NCI-H524 treated with DMSO at 0.1 percent for 48 hours (cell line): ENCODE results near the gene AGPAT4.

Experiments used
- DNase-seq: peaks from one replicate; lab custom pipeline; 2025; lab: John Stamatoyannopoulos, UW

Gene AGPAT4

DNA sequence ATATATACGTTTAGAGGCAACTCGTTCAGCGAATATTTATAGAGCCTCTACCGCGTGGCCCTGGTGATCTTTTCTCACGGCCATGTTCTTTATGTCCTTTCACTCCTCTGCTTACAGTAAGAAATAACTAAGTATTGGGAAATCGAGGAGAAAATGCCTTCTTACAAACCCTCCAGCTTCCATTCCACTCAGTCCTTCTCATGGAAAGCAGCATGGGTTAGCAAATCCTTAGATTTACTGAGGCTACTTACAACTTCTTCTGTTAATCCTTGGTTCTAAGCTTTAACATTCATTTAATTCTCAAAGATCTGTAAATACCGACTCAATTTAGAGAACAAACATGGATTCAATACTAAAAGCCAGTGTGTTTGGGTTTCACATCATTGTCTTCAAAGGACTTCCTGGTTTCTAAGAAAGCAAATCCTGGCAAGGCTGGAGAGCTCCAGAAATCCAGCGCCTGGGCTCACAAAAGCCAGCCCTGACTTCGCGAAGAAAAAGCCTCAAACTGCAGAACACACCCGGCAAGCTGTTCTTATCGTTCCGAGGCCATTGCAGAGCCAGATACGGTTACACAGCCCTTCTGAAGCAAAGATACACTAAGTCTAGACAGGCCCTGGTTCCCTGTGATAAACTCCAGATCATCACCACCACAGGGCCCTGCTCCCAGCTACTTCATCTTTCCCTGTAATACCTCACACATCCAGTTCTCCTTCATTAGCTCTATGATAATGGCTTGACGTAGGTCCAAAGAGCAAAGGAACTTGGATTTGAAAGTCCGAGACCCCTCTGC is 19.2 kb downstream of the AGPAT4 start:
- no peak for DNase-seq

DNA sequence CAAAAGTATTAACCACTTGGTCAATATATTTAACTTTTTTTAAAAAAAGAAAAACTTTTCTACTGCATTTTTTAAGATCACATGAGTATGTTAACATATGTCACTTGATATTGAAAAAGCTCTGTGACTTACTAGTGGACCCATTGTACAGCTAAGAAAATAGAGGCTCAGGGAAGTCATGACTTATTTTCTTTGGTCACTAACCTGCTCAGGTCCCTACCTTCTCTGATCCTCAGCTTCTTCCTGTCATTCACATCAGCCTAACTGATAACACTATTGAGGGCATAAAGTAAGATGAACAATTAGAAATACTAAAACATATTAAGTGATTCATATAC is 19.8 kb downstream of the AGPAT4 start:
- no peak for DNase-seq

DNA sequence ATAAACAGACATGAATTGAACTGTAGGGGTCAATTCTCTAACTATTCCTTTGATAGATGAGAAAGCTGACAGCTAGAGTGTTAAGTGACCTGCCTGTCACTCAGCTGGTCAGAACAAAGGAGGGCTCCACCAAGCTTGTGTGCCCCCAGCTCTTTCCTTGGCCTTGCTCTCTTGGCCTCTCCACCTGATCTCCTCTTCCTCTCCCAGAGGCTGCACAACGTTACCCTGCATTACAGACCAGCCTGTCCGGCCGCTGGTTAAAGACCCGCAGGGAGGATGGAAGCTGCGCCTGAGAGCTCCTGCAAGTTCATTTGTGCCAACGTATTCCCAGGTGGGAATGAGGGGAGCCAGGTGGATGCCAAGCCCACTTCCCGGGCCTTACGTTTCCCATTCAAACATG is 22.5 kb downstream of the AGPAT4 start:
- DNase-seq: no peak

DNA sequence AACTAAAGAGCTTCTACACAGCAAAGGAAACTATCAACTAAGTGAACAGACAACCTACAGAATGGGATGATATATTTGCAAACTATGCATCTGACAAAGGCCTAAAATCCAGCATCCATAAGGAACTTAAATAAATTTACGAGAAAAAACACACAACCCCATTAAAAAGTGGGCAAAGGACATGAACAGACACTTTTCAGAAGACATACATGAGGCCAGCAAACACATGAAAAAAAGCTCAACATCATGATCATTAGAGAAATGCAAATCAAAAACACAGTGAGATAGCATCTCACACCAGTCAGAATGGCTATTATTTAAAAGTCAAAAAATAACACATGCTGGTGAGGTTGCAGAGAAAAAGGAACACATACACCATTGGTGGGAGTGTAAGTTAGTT is 24.5 kb downstream of the AGPAT4 start:
- DNase-seq: no peak

DNA sequence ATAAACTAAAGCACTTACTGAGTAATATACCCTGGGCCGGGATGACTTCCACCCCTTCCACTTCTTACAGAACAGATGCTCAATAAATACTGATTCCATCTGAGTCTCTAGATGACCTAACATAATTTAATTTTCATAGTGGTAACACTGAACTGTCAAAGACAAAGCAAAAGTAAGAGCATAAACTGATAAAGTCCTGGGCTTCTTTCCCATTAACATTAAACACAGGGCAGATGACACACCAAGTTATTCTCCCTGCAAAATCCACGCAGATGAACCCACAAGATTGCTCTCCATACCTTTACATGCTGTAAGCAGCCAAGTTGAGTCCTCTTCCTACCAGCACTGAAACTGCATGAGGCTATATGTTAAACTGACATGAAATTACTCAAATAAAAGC is 27.1 kb downstream of the AGPAT4 start:
- no peak for DNase-seq

DNA sequence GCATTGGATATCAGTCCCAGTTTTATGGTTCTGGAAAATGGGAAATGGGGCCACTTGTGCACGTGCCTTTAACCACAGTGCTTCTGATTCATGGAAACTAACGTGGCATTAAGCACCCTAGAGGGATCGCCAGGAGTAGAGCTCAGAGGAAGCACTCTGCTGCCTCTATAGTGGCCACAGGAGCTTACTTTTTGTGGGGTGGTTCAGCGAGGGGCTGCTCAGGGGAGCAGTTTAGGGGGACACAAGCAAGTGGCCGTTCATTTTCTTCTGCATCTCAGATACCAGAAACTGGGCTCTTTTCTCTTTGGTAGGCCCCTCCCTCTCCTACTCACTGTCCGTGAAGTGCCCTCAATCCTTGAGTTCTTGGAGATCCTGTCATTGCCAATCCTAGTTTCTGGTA is 28.5 kb downstream of the AGPAT4 start:
- DNase-seq: no peak

DNA sequence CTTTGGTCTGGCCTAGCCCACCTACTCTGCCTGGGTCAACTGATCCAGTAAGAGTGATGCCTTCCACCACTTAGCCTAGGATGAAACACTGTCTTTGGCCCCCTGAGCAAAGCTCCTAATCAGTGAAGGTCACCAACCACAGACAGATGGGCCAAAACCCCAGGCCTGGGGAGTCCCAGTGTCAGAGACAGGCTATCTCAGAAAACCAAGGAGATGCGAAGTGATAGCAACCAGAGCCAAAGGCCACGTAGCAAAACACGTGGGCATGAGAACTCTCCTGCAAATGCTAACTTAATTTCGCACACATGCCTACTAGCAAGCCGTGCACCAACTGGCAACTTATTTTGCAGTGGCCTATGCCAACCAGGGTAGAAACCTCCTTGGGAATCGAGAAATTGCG is 29.1 kb downstream of the AGPAT4 start:
- DNase-seq: no peak

DNA sequence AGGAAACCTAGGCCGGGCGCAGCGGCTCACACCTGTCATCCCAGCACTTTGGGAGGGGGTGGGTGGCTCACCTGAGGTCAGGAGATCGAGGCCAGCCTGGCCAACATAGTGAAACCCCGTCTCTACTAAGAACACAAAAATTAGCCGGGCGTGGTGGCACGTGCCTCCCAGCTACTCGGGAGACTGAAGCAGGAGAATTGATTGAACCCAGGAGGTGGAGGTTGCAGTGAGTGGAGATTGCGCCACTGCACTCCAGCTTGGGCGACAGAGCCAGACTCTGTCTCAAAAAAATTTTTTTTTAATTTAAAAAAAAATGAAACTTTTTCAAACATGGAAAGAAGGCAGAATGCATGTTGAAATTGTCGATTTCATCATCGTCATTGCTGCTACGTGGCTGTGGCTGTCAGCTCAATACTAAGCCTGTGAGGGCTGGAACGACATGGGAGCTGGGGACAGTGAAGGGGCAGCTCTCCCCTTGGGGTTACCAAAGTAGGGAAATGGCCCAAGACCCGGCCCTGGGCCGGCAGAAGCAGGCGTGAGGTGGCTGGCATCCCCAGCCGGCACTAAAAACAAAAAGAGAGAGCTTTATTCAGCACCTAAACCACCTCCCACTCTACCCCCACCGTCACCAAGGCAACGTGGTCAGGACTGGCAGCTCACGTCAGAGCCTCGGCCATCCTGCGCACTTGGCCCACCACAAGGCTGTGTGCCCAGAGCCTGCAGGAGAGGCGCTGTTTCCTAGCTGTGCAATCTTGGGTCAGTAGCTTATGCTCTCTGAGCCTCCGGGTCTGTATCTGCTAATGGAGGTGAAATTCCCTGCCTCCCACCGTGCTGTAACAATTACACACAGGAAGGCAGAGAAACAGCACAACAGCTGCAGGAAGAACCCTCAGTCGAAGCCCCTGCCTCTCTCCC is 30.8 kb downstream of the AGPAT4 start:
- DNase-seq: no peak

DNA sequence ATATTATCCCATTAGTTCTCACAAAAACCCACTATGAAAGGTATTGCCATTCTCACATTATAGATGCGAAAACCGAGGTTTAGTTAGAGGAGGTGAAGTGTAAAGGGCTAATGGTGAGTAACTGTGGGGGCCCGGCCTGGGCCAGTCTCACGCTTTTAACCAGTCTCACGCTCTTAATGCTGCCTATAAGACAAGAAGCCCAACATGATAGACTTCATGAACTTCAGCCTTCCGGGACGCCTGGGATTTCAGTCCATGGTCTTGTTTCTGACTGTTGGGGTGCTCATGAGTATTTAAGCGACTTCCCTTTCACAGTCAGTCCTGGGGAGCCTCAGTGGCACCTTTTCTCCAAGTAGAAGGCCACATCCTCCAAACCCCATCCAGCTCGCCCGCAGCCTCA is 31.7 kb downstream of the AGPAT4 start:
- DNase-seq: no peak

DNA sequence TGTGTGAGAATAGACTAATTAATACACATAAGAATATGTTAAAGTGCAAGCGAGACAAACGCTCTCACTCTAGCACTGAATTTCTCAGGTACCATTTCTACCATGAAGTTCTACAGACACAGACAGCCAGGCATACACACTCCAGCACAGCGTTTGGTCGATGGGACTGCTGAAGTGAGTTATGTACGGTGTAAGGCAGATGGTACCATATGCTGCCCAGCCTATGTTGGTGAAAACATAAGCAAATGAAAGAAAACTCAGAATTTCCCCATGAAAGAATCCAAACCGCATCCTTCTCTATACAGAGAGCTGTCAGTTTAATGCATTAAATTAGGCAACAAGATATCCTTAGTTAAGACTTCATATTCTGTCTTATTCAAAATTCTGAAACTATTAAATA is 34.9 kb downstream of the AGPAT4 start:
- DNase-seq: no peak

DNA sequence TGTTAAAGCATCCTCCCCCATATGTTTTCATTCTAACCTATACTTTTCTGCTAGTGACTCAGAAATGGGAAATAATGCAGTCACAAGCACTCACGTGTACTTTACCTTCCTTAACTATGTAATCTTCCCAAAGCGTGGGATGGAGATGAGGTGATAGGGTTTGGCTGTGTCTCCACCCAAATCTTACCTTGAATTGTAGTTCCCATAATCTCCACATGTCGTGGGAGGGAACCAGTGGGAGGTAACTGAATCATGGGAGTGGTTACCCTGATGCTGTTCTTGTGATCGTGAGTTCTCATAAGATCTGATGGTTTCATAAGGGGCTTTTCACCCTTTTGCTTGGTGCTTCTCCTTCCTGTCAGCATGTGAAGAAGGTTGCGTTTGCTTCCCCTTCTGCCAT is 35.4 kb downstream of the AGPAT4 start:
- DNase-seq: no peak

DNA sequence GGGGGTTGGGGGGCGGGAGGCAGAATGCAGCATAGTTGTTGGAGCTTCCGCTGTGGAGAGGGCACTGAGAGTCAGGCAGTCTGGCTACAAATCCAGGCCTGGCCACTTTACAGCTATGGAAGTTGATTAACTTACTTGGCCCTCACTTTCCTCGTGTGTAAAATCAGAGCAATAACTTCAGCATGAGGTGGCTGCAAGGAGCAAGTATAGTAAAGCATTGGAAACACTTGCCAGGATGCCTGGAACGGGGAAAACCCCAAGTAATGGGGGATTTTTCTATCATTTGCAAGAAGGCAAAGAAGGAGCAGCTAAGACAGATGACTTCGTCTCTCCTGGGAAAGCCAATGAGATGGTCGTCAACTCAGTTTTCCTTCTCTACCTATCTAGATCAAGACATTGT is 35.8 kb downstream of the AGPAT4 start:
- no peak for DNase-seq

DNA sequence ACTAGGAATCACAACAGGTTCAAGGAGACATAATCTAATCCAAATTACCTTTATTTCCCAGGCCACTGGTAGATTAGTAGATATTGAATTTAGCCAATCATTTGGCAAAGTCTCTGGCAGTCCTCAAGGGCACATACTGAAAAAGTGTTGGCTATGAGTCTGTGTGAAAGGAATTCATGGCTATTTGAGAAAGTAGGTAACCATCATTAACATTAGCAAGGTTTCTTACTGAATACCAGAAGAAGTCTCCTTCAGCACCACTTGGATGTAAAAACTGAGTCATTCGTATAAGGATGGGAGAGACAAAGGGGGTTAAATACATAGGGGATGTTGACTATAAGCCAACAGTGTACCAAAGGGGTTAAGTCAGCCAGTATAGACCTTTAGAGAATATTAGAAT is 36.7 kb downstream of the AGPAT4 start:
- no peak for DNase-seq

DNA sequence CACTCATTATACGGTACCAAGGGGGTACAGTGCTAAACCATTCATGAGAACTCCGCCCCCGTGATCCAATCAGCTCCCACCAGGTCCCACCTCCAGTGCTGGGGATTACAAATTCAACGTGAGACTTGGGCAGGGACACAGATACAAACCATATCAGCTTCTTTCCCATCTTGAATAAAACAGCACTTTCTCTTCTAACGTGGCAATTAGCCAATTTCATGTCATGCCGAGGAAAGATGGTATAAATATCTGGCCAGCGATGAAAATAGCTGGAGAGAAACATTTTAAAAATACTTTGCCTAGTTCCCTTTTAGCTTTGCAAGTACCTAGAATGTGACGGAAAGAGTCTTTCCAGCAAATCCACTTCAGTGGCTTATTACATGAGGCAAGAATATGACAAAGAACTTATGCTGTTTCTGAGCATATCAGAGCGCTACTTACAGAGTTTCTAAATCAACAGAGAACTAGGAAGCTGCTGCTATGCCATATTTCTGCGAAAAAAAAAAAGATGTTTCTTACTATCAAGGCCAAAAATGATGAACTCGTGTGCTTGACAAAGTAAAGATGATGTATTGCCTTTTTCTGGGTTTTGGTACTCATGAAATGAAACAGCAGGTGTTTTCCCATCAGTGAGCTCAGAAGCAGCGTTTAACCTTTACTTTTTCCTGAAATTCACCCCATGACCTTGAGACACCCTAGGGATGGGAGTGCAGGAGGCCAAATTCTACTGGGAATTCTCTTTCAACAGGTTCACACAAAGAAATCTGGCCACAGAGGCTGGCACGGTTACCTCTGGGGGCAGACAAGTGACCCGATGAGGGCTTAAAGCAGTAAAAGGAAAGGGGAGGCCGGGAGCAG is 37.9 kb downstream of the AGPAT4 start:
- DNase-seq: no peak

DNA sequence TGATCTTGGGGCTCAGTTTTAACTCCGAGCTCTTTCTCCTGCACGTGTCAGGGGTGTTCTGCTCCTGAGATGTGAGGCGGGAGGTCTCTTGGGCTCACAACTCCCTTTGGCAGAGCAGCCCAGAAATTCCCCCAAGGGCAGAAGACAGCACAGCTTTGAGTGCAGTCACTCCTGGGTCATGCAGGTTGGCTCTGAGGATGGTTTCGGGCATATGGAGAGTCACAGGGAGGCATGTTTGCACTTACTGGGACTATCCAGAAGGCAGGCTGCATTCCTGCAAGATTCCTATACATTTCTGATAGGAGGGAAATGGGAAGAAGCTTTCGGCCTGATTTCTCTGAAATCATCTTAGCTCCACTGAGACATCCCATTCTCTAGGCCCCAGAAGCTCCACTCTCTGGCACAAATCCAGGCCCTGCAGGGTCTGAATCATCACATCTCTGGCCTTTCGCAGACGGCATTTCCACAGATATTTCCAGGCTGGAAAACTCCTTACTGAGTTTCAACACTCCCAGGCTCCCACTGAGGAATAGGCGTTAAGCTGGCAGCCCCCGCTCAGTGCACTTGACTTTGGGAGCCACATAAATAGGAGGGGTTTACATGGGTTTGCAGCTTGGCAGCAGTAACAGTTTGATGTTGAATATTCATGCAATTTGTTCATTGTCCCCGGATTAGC is 39.7 kb downstream of the AGPAT4 start:
- DNase-seq: no peak

DNA sequence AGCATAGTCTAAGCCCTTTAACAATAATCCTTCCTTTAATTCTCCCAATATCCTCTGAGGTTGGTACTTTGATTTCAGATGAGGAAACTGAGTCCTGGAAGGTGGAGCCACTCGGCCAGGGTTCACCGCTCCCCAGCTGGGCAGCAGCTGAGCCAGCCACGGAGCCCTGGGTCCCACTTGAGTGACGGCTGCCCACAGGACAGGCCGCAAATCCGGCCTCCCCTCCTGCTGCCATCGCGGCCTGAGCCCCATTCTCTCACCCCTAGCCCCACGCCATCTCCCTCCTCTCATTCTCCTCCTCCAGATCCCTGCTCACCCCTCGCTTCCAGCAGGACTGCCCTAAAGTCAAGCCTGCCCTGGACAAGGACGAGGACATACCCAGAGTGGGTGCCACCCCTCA is 41.4 kb downstream of the AGPAT4 start:
- DNase-seq: no peak

DNA sequence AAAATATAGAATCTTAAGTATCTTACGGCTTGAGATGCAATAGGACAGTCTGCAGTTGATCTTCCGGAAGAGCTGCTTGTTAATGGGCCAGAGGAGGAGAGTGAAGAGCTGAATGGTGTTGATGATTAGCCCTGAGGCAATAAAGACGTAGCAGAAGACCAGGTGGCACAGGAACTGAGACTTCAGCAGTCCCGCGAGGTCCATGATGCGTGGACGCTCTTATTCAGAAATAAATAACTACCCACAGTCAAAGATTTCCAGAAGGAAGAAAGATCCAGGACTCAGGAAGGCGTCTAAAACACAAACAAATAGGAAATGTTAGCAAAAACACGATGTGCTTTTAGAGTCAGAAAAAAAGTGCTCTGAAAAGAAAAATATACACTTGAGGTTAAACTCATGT is 41.9 kb downstream of the AGPAT4 start:
- no peak for DNase-seq

DNA sequence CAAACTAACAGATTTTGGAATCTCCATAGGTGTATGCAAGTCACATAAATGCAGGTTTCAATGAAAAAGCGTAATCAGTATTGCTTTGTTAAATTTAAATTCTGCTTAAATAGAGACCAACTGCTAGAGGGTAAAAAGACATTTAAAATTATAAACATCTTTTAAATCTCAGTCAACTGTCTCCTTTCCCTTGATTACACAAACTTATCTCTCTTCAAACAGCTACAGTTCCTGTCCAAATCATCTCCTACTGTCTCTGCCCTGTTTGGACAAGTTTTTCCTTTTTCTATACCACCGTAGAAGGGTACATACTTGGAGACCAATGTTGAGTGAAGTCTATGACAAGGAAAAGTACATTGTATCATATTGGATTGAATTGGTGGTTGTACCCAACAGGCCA is 43.5 kb downstream of the AGPAT4 start:
- no peak for DNase-seq

DNA sequence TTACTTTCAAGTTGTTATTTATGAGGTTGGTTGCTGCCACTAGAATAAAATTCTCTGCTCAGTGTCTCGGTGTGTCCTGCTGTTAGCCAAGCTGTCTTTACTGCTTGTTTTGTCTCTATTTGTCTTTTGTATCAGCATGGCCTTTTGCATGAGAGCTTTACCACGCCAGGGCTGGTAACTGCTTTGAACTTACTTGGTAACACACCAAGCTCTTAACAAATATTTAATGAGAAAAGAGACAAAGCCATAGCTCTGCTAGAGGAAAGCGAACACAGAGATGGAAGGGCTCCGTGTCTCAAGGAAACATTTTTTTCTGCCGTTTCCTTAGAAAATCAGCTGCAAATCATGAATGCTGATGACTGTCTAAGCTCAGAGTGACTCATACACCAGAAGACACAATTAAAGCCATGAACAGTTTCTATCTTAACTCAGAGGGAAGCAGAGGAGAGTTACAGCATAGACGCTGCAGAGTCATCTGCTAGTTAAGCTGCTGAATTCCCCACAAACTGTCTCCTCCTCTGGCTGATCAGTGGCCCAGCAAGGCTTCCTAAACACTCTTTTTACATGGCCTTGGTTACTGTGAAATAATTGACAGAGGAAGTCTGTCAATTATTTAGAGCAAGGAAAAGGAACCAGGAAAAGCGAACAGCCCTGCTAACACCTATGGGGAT is 44.8 kb downstream of the AGPAT4 start:
- DNase-seq: no peak

DNA sequence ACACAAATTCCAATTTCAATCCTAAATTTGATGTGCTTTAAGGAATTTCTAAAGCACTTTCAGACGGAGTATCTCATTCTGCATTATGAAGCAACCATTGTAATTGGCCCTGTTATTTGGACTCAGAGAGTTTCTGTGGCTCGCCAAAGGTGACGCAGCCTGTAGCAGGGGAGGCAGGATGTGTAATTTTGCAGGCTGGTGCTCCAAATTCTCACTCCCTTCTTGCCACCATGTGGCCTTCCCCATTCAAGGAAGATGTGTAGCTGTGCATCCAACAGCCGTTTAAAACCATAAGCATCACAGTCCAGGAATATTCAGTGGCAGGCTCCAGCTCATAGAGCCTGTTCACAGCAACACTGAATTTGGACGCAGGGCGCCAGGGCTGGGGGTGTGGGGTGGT is 45.8 kb downstream of the AGPAT4 start:
- no peak for DNase-seq
